Endometrium (tissue), 2 donors: ENCODE results near the gene TFAP2B.

Source experiments
- FAIRE-seq: peaks from 2 replicates; lab custom pipeline; 2012; peaks lifted over from hg19 to GRCh38; lab: Jason Lieb, UNC
- donor health status: control.
- donor health status: control.

TFAP2B gene

DNA sequence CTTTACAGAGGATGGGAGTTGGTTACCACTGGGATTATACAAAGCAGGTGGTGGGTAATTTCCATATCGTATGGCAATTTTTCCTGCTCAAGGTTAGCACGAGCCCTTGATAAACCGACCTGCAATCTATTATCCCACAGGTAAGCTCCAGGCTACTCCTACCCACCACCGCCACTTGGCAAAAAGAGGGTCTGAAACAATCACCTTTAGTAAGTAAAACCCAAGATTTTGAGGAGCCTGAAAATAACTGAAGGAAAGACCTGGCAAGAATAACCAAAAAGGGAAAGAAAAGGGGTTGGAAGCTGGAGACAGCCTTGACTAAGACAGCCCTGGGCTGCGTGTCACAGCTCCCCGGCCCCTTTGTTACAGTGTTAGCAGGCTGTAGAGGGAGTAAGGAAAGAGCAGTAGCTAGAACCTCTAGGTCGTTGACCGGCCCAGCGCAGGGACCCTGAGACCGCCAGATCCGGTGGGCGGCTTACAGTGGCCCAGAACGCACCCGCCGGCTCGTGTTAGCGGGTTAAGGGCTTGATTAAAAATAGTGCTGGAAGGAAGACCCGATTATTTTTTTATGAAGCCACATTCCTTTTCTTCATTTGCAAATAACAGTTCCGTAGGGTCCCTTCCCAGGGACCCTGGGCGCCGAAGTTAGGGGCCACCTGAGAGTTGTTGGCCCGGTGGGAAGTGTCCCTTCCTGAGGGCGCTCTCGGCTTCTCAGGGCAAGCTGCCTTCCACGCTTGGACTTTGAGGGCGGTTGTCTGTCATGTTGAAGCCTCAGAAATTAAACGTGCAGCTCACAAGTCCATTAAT is 30.5 kb downstream of the TFAP2B start:
- no peak for FAIRE-seq

DNA sequence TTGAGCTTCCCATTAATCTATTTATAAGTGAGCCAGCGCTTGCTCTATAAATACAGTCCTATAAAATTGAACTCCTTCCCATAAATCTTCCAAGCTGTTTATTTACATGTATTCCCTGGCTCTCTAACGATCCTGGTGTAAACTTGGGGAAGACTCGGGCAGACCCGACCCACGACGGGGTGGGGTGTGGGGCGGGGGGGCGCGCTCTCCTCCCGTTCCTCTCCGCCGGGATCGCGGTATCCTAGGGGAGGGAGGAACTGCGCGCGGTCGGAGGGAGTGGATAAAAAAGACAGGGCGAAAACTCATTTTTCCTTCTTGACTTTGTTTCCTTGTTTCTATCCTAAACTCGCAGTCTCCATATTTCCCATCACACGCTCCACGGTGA is 31.1 kb downstream of the TFAP2B start:
- FAIRE-seq: no peak

DNA sequence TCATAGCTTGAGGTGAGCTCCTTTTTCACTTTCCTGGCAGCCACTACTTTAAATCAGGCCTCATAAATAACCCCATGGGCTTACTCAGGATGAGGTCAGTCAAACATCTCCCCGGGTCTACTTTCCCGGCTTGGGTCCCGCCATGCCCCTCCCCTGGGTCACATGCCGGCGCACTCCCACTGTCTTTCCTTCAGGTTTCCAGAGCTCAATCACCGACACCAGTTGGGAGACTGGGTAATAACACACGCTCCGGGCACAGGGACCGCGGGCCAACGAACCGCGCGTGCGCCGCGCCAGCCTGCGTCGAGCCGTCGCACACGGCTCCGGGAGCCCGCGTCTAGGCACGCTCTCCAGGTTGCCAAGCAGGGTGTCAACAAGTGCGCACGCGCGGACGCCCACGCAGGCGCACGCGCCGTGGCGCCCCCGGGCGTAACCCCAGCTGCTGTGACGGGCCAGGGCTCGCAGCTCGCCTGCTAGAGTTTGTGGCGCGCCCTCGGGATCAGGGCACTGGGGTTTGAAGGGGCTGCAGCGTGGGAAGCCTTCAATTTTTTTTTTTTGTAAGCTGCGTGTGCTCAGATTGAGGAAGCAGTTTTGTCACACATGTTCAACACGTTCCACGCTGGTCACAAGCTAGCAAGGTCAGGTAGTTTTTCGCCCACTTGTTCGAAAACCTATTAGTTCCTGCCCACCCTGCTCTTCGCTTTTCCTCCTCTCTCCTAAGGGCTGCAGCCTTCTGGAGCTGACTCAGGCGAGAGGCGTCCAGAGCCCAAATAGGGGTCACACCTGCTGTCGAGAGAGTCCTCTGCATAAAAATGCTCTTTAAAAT is 31.8 kb downstream of the TFAP2B start:
- FAIRE-seq: no peak

DNA sequence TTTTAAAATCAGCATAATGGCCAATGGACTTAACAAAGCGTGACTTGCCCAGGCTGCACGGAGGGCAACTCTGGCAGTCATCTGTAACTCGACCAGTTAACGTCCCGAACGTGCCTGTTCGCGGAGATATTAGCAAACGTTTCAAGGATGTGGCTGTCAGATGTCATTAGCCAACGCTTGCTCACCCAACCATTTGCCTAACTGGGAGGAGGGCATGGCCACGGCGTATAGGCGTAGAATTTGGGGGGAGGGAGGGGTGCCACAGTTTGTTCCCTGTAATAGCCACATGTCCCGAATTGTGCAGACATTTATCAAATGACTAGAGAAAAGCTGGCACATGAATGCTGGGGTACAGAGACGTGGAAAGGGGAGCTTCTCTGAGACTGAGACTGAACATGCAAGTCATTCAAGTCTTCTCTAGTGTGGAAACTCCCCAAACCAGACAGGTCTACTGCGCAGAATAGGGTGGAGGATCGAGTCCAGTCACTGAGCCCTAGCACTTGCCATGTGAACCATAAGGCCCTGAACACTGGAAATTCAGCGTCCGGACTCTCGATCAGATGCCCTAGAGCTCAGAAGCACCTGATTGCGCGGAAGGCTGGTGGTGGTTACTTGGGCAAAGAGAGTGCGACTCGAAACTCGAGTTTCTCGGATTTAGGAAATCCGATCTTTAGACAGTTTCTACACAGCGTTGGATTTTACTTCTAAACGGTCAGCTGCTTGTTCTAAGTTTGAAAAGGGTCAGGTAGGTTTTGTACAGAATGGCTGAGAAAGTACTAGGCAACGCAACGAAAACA is 32.6 kb downstream of the TFAP2B start:
- no peak for FAIRE-seq

DNA sequence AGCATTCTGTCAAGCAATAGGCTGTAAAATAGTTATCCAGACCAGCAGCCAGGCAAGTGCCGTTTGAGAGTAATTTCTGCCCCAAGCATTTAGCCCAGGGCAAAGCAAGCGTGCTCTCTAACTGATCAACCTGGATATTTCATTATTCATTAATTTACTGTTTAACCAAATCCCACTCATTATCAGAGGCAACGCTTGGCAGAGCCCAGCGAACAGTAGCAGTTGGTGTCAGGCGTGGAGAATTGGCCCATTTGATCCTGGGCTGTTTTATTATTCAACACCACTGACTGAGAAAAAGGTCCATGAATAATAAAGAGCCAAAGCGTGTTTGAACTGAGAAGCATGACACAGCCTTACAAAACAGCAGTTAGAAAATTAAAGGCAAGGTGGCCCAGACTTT is 35.3 kb downstream of the TFAP2B start:
- no peak for FAIRE-seq

DNA sequence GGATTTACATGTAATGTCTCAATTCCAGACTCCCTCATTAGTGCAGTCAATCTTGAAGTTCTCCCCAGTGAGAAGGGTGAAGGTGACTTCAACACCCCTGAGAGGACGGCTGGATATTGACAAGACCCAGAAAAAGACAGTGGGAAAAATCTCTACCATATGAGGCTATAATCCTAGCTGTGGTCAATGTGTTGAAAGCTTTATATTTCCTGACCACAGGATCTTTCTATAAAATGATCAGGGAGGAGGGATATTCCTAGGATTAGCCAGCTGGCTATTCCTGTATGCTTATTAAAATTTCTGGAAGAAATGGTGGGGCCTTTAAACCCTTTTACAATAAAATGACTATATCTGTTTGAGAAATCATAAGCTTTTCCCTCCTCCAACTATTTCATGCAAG is 43.0 kb downstream of the TFAP2B start:
- FAIRE-seq: no peak

DNA sequence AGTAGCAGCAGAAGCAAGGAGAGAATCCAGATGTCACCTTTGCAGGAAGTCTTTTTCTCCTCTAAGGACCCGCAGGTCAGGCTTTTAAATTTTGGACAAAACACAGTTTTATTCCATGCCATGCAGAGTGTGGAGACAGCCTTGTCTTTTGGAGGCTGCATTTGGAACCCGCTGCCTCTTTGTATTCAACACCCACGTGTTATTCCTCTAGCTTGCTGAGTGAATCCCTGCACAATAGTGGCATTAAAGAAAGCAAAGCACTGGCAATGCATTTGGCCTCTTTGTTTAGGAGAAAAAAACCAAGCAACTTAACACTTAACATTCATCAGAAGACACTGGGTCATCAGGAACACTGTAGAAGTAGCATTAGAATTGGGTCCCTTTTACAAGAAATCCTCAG is 43.5 kb downstream of the TFAP2B start:
- FAIRE-seq: no peak

DNA sequence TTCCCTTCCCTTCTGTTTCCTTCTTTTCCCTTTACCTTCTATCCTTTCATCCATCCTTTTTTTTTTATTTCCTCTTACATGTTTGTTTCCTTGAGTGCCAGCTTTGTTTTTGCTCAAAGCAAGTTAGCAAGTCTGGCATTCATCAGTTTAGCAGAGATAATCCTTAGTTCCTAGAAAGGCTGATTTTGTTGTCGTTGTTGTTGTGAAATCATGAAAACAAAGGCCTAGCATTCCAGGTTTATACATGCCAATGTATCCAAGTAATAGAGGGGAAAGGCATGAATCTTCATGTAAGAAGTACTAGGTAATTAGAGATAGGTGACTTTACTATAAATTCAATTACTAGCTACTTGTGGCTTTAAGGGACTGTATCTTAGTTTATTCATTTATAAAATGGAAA is 45.9 kb downstream of the TFAP2B start:
- no peak for FAIRE-seq

DNA sequence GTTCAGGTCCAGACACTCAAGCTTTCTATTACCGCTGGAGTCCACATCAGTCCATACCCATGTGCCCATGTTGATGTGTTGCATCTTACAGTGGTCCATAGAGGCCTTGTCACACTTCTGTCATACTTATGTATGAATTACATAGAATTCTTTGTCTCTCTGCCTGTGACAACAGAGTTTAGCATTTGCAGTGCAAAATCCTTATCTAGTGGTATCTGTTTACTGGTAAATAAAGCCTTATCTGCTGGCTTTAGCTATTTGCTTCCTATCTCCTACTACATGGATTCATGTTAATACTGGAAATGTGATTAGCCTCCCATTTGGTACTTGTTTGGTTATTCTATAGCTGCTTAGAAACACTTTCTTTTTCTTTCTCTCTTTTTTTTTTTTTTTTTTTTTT is 49.8 kb downstream of the TFAP2B start:
- no peak for FAIRE-seq

DNA sequence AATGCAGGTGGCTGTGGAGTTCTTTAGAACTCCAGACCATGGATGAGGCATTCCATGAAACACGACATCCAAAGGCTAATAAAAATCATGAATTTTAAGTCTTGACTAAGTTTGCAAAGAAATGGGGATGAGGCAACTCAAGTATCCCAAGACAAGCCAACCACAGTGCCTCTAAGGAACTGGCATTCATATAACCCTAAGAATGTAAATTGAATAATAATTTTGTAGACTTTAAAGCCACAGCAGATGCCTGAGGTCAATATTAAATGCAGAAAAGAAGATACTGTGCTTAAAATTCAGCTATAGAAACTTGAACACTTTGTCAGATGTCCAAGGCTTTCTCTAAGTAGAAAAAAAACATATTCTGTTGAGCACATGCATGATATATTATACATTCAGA is 54.5 kb downstream of the TFAP2B start:
- no peak for FAIRE-seq

DNA sequence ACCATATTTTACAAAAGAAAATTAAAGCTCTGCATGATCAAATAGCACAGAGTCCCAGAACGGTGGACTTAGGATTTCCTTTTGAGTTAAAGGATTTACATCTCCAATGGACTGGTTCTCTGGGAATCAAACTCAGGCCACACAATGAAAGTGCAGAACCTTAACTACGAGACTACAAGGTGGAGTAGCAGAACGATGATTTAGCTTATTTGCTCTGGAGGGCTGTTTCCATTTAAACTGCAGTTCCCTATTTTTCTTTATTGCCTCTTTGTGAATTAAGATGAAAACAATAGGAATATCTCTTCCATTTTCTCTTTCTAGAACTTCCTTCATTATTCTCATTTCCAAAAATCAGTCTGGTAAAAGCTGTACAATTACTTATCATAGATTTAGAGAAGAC is 65.7 kb downstream of the TFAP2B start:
- no peak for FAIRE-seq

DNA sequence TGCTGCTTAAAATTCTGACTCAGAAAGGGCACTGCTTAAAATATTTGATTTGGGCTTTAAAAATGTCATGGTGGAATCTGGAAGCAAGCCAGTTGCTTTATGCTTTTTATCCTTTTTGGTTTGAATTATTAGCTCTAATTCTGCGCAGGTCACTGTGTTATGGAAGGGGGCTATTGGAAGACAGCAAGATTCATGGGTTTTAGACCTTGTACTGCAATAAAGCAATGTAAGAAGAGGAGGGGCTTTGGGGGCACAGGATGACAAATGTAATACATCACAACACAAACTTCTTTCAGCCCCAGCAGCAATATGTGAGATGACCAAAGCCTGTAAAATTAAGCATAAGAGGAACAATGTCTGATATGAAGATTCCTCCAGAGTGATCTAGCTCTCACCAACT is 68.4 kb downstream of the TFAP2B start:
- FAIRE-seq: no peak

DNA sequence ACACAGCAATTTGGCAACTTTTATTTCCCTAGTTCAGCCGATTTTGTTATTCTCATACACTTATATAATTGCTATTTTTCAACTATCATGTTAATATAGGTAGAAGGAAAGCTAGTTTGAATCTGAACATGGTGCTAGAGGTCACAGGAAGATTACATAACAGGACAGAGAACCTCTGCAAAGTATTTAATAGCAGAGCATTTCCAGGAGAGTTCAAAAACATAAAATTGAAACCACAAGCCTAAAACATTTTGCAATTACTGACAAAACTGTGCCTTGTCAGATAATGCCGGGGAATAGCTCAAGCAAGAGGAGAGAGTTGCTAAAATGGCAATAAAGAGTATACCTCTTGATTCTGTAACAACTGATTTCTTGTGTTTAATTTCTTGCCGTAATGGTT is 70.8 kb downstream of the TFAP2B start:
- no peak for FAIRE-seq

DNA sequence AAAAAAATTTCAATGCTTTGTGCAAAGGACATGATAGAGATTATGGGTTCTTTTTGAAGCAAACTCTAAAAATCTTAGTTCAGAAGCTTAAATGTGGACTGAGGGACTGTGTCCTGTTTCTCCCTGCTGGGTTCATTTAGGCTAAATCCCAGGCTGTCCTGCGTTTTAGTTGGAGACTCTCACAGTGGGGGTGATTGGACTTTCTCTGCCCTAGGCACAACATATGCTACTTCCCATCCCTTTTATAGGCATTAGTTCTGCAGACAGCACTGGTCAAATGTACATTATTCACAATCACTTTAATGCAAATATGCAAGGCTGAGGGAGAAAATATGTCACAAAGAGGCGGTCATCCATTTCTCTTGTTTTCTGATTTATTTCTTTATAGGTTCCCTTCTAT is 71.3 kb downstream of the TFAP2B start:
- FAIRE-seq: no peak

DNA sequence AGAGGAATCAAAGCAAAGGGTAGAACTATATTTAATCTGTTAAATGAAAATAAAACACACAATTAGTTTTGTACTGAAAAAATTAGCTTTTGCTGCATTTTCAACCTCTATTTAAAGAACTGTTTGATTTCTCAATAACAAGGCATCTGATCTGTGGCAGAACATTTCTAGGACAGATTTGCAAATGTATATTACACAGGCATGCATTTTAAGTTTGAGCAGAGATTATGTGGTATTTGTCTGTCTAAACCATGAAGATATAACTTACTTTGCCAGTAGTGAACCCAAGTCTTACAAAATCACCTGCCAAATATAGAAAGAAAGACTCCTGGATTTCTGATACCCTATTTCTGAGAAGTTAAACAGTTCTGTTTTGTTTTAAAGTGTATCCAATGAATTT is 71.9 kb downstream of the TFAP2B start:
- no peak for FAIRE-seq

DNA sequence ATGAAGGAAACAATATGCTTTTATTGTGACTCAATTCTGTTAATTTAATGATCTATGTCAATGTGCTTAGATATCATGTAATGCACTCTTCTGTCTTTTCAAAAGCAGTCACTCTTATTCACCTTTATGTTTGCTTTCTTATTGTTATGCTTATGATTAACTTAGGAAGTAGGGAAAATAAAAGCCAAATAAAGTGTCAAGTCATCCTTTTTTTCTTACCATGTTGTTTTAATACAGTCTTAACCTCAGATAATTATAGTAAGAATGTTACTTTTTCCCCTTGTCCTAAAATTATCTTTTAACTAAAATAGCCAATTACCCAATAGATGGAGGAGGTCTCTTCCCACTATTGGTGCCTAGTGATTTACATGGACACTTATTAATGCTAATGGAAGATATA is 72.6 kb downstream of the TFAP2B start:
- no peak for FAIRE-seq
